Activated CD4-positive, alpha-beta T cell treated with anti-CD3 and anti-CD28 coated beads, Interleukin-2, amount 50 U/mL, for 48 hours (primary cell): Measurements from ENCODE around the gene ACLY.
"Not testable (repeated sequence)": the region's sequence is repeated elsewhere in the genome, so short reads cannot be mapped to it uniquely, and the experiment has no call there.

Experiments used
- DNase-seq, 2 experiments: peaks; one replicate each; pipeline ENCODE4 v3.0.0-alpha.2; 2020

Gene ACLY

DNA sequence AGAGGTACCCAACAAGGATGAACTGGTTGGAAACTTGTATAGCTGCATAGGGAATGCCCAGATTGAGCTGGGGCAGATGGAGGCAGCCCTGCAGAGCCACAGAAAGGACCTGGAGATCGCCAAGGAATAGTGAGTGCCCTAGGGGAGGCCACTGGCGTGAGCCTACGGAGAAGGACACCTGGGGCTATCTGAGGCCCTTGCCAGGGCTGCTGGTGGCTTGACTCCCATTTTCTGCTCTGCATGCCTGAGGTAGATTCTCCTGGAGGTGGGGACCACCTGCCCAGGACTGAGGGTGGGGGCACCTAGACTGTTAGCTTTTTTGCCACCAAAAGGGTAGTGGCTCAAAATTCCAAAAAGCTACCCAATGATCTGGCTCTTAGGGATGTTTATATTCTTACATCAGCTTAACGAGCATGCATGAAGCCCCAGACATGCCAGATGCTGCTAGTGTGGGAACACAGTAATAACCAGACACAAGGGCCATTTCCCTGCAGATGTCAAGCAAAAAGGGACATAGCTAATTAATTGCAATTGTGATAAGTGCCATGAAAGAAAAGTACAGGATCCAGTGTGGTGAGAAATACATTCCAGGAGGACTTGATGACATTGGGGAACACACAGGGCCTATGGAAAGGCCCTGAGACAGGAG lies 20.4 kb upstream of the ACLY start:
- no peak for DNase-seq

- no peak for DNase-seq
These were observed 19.5 kb upstream of the ACLY start for GRCh38 chr17:41937970-41938954.

- DNase-seq, result no peak
These were observed 16.9 kb upstream of the ACLY start for GRCh38 chr17:41935641-41936040.

DNA sequence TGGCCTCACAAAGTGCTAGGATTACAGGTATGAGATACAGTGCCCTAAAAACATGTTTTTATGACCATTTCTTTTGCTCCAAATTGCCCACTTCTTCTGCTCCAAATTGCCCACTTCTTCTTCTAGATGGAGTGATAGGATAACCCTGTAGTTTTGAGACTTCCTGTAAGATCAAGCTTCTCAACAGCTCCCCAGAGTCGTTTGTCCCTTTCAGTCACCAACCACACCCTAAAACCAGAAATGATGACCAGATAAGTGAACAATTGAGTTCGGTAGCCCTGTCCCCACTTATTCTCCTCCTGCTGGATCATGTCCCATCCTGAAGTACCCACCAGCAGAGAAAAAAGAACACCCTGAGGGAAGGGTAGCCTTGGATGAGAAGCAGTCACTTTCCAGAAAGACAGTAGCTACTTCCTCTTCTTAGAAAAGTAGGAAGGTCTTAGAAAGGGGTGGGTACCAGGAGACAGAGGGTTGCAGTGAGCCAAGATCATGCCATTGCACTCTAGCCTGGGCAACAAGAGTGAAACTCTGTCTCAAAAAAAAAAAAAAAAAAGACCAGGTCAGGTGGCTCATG lies 14.2 kb upstream of the ACLY start:
- DNase-seq, result no peak

DNA sequence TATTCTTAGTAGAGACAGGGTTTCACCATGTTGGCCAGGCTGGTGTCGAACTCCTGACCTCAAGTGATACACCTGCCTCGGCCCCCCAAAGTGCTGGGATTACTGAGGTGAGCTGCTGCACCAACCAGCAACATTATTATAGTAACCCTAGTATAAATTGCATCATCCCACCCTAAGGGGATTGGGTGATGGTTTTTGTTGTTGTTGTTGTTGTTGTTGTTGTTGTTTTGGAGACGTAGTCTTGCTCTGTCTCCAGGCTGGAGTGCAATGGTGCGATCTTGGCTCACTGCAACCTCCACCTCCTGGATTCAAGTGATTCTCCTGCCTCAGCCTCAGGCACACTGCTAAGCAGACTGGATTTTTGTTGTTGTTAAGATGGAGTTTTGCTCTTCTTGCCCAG lies 13.0 kb upstream of the ACLY start:
- not testable (repeated sequence) for DNase-seq

DNA sequence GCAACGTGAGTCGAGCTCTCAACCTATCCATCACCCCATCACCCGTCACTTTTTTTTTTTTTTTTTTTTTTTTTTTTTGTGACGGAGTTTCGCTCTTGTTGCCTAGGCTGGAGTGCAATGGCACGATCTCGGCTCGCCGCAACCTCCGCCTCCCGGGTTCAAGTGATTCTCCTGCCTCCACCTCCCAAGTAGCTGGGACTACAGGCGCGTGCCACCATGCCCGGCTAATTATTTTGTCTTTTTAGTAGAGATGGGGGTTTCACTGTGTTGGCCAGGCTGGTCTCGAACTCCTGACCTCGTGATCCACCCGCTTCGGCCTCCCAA lies 12.0 kb upstream of the ACLY start:
- DNase-seq, result not testable (repeated sequence)

DNA sequence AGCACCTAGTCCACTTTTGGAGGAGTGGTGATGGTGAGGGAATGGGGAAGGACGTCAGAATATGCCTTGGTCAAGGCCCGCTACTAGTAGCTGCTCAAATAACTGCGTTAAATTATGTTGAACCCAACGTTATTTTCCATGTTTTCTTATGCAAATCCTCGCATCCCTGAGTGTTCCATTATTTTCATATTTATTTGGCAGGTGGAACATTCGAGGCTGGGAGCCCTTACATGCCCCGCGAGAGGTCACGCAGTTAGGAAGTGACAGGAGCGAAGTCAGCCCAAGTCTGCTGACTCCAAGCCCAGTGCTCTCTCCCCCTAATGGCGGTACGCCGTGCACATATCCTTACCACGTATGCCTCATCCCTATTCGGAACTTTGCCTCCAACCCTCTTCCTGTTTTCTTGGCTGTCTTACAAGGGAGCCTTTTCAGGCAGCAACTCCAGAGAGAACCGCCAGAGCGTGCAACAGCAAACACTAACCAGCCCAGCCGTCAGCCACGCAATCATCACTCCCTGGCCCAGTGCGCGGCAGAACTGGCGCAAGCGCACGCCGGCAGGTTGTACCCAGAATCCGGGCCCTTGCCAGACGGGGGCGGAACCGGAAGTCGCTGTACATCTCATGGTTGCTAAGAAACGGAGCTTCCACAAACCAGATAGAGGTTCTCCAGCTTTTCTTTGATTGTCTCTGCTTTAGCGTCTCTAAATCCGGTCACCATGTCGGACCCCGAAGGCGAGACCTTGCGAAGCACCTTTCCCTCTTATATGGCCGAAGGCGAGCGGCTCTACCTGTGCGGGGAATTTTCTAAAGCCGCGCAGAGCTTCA lies 11.5 kb upstream of the ACLY start, which contains the start of gene ODAD4:
Gene ODAD4, plus strand, starts transcription at position 609 of the 824 bp plus-strand sequence. Its CDS starts 107 bp downstream, at position 716.
- DNase-seq, result peak; percentile 96 to 97

GRCh38 chr17:41928693-41929251 lies 10.0 kb upstream of the ACLY start:
- DNase-seq, result no peak

GRCh38 chr17:41925991-41926590 lies 7.3 kb upstream of the ACLY start:
- DNase-seq, result no peak

GRCh38 chr17:41920580-41920955 lies 1.8 kb upstream of the ACLY start:
- no peak for DNase-seq

DNA sequence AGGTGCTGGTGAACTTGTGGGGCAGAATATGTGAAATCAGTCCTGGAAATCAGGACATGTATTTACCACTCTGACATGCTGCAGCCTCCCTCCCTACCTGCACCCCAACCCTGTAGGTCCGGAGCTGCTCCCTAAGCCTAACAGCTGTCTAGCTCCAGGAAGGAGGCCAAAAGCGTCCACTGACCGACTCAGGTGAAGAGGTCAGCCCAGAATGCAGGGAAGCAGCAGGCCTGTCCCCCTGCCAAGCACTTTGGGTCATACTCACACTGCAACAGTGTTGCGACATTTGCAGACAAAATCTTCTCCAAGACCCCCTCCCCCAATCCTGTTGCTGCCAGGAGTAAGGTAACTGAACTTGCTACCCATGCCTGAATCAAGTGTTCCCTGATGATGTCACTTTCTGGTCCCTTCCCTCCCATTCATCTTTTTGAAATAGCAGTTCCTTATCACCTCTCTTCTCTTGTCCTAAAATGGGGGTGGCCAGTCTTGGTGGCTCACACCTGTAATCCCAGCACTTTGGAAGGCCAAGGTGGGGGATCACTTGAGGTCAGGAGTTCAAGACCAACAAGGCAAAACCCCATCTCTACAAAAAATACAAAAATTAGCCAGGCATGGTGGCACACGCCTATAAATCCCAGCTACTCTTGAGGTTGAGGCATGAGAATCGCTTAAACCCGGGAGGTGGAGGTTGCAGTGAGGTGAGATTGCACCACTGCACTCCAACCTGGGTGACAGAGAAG lies 1.3 kb upstream of the ACLY start:
- no peak for DNase-seq

GRCh38 chr17:41919165-41919817 lies 540 bp upstream of the ACLY start:
- no peak for DNase-seq

- peak; percentile 54 to 55 for DNase-seq
These were observed 955 bp downstream of the ACLY start for GRCh38 chr17:41917679-41918313.

DNA sequence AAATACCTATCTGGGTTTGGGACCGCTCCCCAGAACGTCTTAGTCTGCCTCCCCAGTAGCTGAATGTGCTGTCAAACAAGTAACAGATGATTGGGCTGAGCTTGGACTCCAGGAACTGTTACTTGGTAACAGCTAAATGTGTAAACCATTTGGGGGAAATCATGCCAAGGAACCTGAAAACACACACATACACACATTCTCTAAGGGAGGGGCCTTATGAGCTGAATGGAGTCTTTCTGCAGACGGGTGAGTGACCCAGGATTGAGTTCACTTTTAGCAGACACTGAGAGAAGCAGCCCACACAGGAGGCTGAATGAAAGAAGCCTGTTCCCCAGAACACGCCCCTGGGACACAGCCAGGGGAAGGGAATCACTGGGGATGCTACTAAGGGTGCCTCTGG lies 1.6 kb downstream of the ACLY start:
- DNase-seq, result no peak

GRCh38 chr17:41915566-41915965 lies 3.2 kb downstream of the ACLY start:
- DNase-seq, result no peak

DNA sequence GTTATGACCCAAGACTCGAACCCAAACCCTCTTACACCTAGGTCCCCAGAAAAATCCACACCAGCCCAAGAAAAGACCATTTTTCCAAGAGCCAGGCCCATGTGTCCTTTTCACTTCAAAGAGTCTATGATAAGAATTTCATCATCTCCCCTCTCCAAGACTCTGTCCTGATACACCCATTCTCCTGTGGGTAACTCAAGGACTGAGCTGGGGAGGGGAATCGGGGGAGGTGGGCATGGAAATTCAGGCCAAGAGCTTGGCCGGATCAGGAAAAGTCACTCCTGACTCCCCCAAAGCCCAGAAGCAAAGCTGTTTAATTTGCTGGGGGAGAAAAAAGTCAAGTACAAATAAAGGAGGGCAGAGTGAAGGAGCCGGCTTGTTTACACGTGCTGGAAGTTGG lies 3.7 kb downstream of the ACLY start:
- DNase-seq, result no peak

- DNase-seq, result no peak
These were observed 4.4 kb downstream of the ACLY start for GRCh38 chr17:41914358-41914766.

- no peak for DNase-seq
These were observed 5.0 kb downstream of the ACLY start for GRCh38 chr17:41913798-41914197.

GRCh38 chr17:41912925-41913324 lies 5.8 kb downstream of the ACLY start:
- DNase-seq, result no peak

GRCh38 chr17:41910701-41911391 lies 7.9 kb downstream of the ACLY start:
- no peak for DNase-seq
